ENCODE data around the gene LRRC31.

- TF ChIP-seq CTCF (conservative IDR thresholded peaks at IDR 0.05 in 1 of 2, IDR thresholded peaks at IDR 0.05 in 1 of 2; ENCODE audit: low read depth in 1 of 2, low read length in 2 of 2): no peak
- no peak for TF ChIP-seq EZH2 (IDR thresholded peaks at IDR 0.05; ENCODE audit: low read length, missing control alignments)
Measured at GRCh38 chr3:169897284-169897683, 27.5 kb upstream of the LRRC31 start.
